ENCODE measurements around the gene SAMMSON.
A peak's percentile ranks its signal among the peaks of the same experiment; 100 is the strongest.

The SAMMSON gene

DNA sequence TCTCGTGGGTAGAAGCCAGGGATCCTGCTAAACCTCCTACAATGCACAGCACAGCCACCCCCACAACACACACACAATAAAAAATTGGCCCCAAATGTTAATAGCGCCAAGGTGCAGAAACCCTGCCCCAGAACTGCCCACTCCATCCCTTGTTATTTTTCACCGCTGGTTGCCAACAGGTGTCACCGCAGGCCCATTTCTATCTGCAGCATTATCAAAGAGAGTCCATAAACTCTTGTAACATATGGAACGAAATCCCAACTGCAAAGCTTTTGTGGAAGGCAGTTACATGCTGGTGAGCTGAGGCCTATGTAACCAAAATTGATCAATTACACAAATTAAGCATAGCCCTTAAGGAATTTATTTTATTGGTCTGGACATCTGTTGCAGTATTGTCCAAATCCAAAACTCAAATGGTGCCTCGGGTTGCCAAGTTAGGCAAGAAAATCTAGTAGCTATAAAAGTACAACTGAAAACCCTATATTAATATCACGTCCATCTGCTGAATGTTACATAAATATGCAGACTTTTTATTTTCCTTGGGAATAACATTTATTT, 66.2 kb downstream of the SAMMSON start:
- TF ChIP-seq, protein P1, sequence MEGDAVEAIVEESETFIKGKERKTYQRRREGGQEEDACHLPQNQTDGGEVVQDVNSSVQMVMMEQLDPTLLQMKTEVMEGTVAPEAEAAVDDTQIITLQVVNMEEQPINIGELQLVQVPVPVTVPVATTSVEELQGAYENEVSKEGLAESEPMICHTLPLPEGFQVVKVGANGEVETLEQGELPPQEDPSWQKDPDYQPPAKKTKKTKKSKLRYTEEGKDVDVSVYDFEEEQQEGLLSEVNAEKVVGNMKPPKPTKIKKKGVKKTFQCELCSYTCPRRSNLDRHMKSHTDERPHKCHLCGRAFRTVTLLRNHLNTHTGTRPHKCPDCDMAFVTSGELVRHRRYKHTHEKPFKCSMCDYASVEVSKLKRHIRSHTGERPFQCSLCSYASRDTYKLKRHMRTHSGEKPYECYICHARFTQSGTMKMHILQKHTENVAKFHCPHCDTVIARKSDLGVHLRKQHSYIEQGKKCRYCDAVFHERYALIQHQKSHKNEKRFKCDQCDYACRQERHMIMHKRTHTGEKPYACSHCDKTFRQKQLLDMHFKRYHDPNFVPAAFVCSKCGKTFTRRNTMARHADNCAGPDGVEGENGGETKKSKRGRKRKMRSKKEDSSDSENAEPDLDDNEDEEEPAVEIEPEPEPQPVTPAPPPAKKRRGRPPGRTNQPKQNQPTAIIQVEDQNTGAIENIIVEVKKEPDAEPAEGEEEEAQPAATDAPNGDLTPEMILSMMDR (IDR thresholded peaks at IDR 0.05; ENCODE audit: control insufficient read depth, extremely low read depth, insufficient read depth): peak; percentile 69
- no peak overlapping the region for H3K4me3 ChIP-seq (ENCODE audit: low read depth, low read length)
- no peak for DNase-seq (ENCODE audit: low read depth)

DNA sequence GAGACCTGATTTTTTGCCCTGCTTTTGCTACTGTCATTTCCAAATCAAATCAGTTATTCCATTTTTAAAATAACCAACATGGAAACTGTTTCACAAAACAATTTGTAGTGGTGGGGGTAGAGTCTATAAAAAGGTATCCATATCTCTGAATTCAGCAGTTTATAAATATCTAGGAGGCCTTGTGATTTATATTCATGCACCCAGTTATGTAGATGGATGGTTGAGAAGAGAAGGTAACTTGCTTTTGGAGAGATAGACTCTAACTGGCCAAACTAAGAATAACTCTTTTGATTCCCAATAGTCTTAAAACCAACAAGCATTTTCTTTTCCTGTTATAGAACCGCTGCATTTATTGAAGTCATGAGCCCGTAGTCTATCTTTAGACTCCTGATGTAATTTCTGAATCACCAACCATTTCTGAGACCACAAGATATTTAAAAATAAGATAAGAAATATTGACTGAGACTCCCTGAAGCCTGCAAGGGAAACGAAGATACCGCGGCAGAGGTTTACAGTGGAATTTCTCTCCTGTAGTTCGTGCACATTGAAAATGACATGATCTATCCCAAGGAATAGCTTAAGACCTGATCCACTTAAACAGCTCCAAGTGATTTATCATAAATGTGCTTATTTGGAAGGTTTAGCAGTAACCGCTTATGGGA, 68.5 kb downstream of the SAMMSON start:
- TF ChIP-seq, protein P1 (IDR thresholded peaks at IDR 0.05; ENCODE audit: control insufficient read depth, extremely low read depth, insufficient read depth): no peak
- no peak for DNase-seq (ENCODE audit: low read depth)
- no peak overlapping the region for H3K4me3 ChIP-seq (ENCODE audit: low read depth, low read length)

DNA sequence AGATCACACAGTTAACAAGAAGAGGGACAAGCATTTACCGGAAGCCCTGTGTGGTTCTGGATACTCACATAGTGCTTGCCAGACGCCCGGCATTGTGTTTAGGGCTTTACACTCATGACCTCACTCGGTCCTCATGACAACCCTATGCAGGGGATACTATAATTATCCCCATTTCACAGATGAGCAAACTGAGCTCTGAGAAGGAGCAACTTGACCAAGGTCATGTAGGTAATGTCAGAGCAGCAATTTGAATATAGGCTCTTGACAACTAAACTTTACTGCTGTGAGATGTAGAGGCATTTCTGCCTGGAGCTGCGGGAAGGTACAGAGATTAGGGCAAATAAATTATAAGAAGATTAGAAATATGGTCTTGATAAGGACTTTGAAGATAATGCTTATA, 70.0 kb downstream of the SAMMSON start:
- no peak overlapping the region for H3K4me3 ChIP-seq (ENCODE audit: low read depth, low read length)
- no peak for DNase-seq (ENCODE audit: low read depth)
- TF ChIP-seq, protein P1 (IDR thresholded peaks at IDR 0.05; ENCODE audit: control insufficient read depth, extremely low read depth, insufficient read depth): no peak

DNA sequence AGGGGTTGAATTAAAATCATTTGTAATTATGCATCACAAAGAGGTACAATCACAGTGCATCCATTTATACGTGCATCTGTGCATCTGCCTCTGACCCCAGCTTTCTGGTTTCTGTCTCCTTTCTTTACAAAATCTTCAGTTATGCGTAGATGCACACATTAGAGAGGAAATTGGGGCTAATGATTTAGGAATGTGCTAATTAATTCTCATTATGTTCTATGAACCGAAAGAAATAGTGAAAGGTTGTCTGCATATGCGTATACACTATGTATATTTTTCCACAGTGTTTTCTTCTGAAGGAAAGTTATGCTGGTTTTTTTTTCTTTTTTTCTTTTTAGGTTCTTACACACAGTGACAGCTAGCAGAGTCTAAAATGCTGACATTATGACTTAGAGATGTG, 71.6 kb downstream of the SAMMSON start:
- no peak for DNase-seq (ENCODE audit: low read depth)
- H3K4me3 ChIP-seq (ENCODE audit: low read depth, low read length): no peak overlapping the region
- TF ChIP-seq, protein P1 (IDR thresholded peaks at IDR 0.05; ENCODE audit: control insufficient read depth, extremely low read depth, insufficient read depth): no peak

DNA sequence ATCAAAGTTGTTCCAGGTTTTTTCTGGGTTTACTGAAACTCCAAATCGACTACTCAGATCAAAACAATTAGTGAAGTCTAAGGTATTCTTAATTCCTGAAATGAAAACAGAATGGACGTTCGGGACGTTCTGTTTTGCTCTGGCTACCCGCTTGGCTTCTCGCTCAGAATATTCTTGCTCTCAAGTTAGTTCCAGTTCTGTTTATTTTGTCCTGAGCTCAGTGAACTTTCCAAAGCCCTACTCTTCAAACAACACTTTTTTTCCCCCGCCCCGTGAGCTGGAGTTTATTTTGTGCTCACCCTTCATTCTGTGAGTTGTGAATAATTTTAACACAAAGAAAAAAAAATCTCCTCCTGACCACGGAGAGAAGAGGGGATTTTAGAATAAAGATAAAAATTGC, 72.6 kb downstream of the SAMMSON start:
- no peak for DNase-seq (ENCODE audit: low read depth)
- H3K4me3 ChIP-seq (ENCODE audit: low read depth, low read length): peak overlapping the region; percentile 44
- TF ChIP-seq, protein P1 (IDR thresholded peaks at IDR 0.05; ENCODE audit: control insufficient read depth, extremely low read depth, insufficient read depth): no peak

DNA sequence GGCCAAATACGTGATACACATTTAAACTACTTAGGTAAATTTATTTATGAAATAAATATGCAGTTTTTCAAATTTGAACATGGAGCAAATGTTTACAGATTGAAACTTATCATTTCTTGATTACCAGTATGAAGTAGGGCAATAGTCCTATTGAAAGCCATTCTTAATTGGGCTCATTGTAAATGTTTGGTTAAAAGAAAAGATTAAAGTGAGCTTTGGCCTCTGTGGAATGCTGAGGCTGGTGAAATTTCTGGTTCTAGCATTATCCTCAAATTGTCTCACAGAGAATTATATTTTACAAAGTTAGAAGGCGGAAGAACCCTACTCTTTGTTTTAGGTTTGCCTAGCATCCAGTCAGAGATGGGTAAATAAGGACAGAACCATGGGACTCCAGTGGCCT, 73.2 kb downstream of the SAMMSON start:
- H3K4me3 ChIP-seq (ENCODE audit: low read depth, low read length): no peak overlapping the region
- TF ChIP-seq, protein P1 (IDR thresholded peaks at IDR 0.05; ENCODE audit: control insufficient read depth, extremely low read depth, insufficient read depth): no peak
- no peak for DNase-seq (ENCODE audit: low read depth)

DNA sequence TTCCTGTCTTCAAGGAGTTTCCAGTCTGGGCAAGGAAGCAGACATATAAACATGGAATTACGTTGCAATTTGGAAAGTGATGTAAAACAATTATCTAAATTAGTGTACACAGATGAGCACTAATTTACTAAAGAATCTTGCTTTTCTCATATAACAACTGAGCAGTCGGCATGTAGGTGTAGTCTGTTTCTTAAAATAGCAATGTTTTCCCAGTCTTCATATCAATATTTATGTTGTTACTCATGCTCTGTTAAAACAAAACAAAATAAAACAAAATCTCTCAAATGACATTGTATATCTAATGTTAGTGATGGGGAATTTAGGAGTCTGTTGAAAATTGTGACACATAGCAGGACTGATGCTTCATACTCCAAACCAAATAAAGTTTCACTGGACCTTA, 75.6 kb downstream of the SAMMSON start:
- TF ChIP-seq, protein P1 (IDR thresholded peaks at IDR 0.05; ENCODE audit: control insufficient read depth, extremely low read depth, insufficient read depth): no peak
- H3K4me3 ChIP-seq (ENCODE audit: low read depth, low read length): no peak overlapping the region

More for the DNA sequence above, 75.6 kb downstream of the SAMMSON start:
- no peak for DNase-seq (ENCODE audit: low read depth)
